GM12878 (cell line): ENCODE results near the gene USP5. TPM values are rescaled to one million over a fixed set of nuclear protein-coding genes. Genes with fewer than 3 reads are reported as not detected.

Source experiments
- ATAC-seq: fragments of 200-7000 bp; cut with Tn5 transposase; 3 replicates; pipeline ENCODE4 v1.9.1; 2020; ENCODE audit warnings: mild to moderate bottlenecking, moderate library complexity
- BruUV-seq: library from RNA; stranded (reverse); fragments of 400-500 nt; replicated peaks from 2 replicates; lab custom pipeline; 2021; lab: Mats Ljungman, UMichigan
- CTCF ChIA-PET: fragments of 300-600 bp; sonication (Branson Sonifier 250); formaldehyde crosslinking; extraction: SDS; loops from one replicate; lab custom pipeline; 2021; ENCODE audit warnings: inconsistent platforms; lab: Yijun Ruan, JAX
- POLR2A ChIA-PET: fragments of 350-600 bp; formaldehyde crosslinking; extraction: SDS; loops from one replicate; lab custom pipeline; 2021; ENCODE audit warnings: inconsistent platforms; lab: Charles Lee
- RAD21 ChIA-PET: fragments of 300-600 bp; sonication (Branson Sonifier 250); formaldehyde crosslinking; loops from one replicate; lab custom pipeline; 2023; ENCODE audit warnings: antibody characterized with exemption; ENCODE audit not compliant: unreplicated experiment; lab: Charles Lee
- SMC1A ChIA-PET: fragments of 300-600 bp; sonication (Branson Sonifier 250); formaldehyde crosslinking; loops from one replicate; lab custom pipeline; 2023; ENCODE audit not compliant: unreplicated experiment, uncharacterized antibody; lab: Charles Lee
- DNase-seq: peaks from one replicate; pipeline ENCODE4 v3.0.0-alpha.2; 2011; ENCODE audit warnings: low read depth, low spot score
- FAIRE-seq: peaks from 3 replicates; lab custom pipeline; 2011; peaks lifted over from hg19 to GRCh38; lab: Jason Lieb, UNC
- H2AFZ ChIP-seq: 2 replicates; pipeline ENCODE4 v1.6.0; 2011; ENCODE audit warnings: low read depth, low read length, control low read depth; ENCODE audit not compliant: control insufficient read depth
- H3K27ac ChIP-seq: 2 replicates; pipeline ENCODE4 v1.5.1; 2011; ENCODE audit warnings: control low read depth; ENCODE audit not compliant: control insufficient read depth, insufficient read depth
- H3K27me3 ChIP-seq, 2 experiments: replicated peaks in 1 of 2; 2 replicates each; pipeline versions ENCODE4 v1.6.0 to v1.6.1; 2011; ENCODE audit warnings: low read length in 1 of 2; ENCODE audit not compliant: control insufficient read depth in 2 of 2, insufficient read depth in 2 of 2
- H3K36me3 ChIP-seq, 2 experiments: 2 replicates each; pipeline ENCODE4 v1.5.1; 2011; ENCODE audit warnings: low read length in 1 of 2; ENCODE audit not compliant: control insufficient read depth in 2 of 2, insufficient read depth in 2 of 2
- H3K4me1 ChIP-seq: 2 replicates; pipeline ENCODE4 v1.6.1; 2011; ENCODE audit warnings: mild to moderate bottlenecking, low read length, moderate library complexity, mixed read lengths; ENCODE audit not compliant: control insufficient read depth, insufficient read depth
- H3K4me2 ChIP-seq: 2 replicates; pipeline ENCODE4 v1.6.0; 2011; ENCODE audit warnings: control low read depth; ENCODE audit not compliant: control insufficient read depth, insufficient read depth
- H3K4me3 ChIP-seq: fragments of 200-600 bp; sonication (generic); 2 replicates; pipeline ENCODE4 v1.5.1; 2016
- H3K79me2 ChIP-seq: 2 replicates; pipeline ENCODE4 v1.6.0; 2011; ENCODE audit warnings: low read length; ENCODE audit not compliant: control insufficient read depth, insufficient read depth
- H3K9ac ChIP-seq: 2 replicates; pipeline ENCODE4 v1.8.0; 2011; ENCODE audit warnings: low read length, control low read depth, mixed read lengths; ENCODE audit not compliant: control insufficient read depth, insufficient read depth
- H3K9me3 ChIP-seq: replicated peaks from 3 replicates; pipeline ENCODE4 v1.5.1; 2011; ENCODE audit warnings: mild to moderate bottlenecking, low read length; ENCODE audit not compliant: control insufficient read depth, insufficient read depth
- H4K20me1 ChIP-seq: 2 replicates; pipeline ENCODE4 v1.6.0; 2011; ENCODE audit not compliant: control insufficient read depth, insufficient read depth
- BCL11A ChIP-seq: IDR thresholded peaks from 2 replicates; pipeline ENCODE4 v1.6.1; 2011; ENCODE audit warnings: low read depth, low read length
- BHLHE40 ChIP-seq, 2 experiments: fragments of 450-650 bp in 1 of 2; IDR thresholded peaks; 2 replicates each; pipeline ENCODE4 v1.6.1; 2011 to 2017; ENCODE audit warnings: low read depth in 2 of 2, borderline replicate concordance in 1 of 2, improper control_type of control experiment in 1 of 2, low read length in 1 of 2, mild to moderate bottlenecking in 1 of 2
- CHD2 ChIP-seq: IDR thresholded peaks from 2 replicates; pipeline ENCODE4 v1.6.1; 2011; ENCODE audit warnings: low read depth, low read length, improper control_type of control experiment, borderline replicate concordance
- CHD4 ChIP-seq: fragments of 200-600 bp; sonication (generic); IDR thresholded peaks from 2 replicates; pipeline ENCODE4 v1.6.1; 2016; ENCODE audit warnings: mild to moderate bottlenecking
- HDGF ChIP-seq: fragments of 450-650 bp; IDR thresholded peaks from 2 replicates; pipeline ENCODE4 v1.6.1; 2016; ENCODE audit warnings: antibody characterized with exemption
- SIX5 ChIP-seq: IDR thresholded peaks from 2 replicates; pipeline ENCODE4 v1.6.1; 2011; ENCODE audit warnings: mild to moderate bottlenecking, low read depth, low read length, moderate library complexity; ENCODE audit not compliant: severe bottlenecking
- SMAD1 ChIP-seq: fragments of 450-650 bp; IDR thresholded peaks from 2 replicates; pipeline ENCODE4 v1.6.1; 2018; ENCODE audit warnings: mild to moderate bottlenecking, low read depth; ENCODE audit not compliant: partially characterized antibody
- SMAD5 ChIP-seq: IDR thresholded peaks from 2 replicates; pipeline ENCODE4 v1.6.1; 2016; ENCODE audit warnings: antibody characterized with exemption, low read depth
- TARDBP ChIP-seq: IDR thresholded peaks from 2 replicates; pipeline ENCODE4 v1.6.1; 2016; ENCODE audit warnings: borderline replicate concordance
- TCF3 ChIP-seq: IDR thresholded peaks from 2 replicates; pipeline ENCODE4 v1.6.1; 2012; ENCODE audit warnings: low read depth, mild to moderate bottlenecking, low read length, borderline replicate concordance; ENCODE audit not compliant: insufficient read depth
- WGBS: methylation state at CpG from one replicate; pipeline ENCODE4 v1.1.6; 2016; ENCODE audit warnings: low lambda C conversion rate; ENCODE audit not compliant: insufficient replicate concordance, insufficient coverage; ENCODE audit errors: missing lambda C conversion rate; 5-methylcytosine and 5-hydroxymethylcytosine counted together
- in situ Hi-C: fragments of 300-500 bp; cut with MboI; formaldehyde crosslinking; loops from 9 replicates; pipeline ENCODE4 v1.14.3; 2018; ENCODE audit warnings: mixed read lengths
- intact Hi-C: fragments of 100-400 bp; cut with micrococcal nuclease; formaldehyde crosslinking; loops from one replicate; pipeline ENCODE4 v1.14.2; 2022; ENCODE audit not compliant: unreplicated experiment
- polyA plus RNA-seq, 11 experiments: library from polyadenylated mRNA; depleted of rRNA in 4 of 11; unstranded in 6 of 11; stranded (reverse) in 5 of 11; fragments of >200 nt; fragmentation: Nextera tagmentation in 4 of 11; fragmentation: Illumina TruSeq in 1 of 11; extraction: Ambion mirVana in 4 of 11; extraction: Trizol in 1 of 11; gene quantifications; 1 replicate in 1 of 11; 2 replicates in 10 of 11; pipeline versions ENCODE4 v1.2.1 to v1.2.3, GENCODE V29; 2011 to 2016; ENCODE audit warnings: inconsistent platforms in 2 of 11, missing spikeins in 2 of 11, low read depth in 1 of 11
- total RNA-seq, 4 experiments: library from RNA; depleted of rRNA in 3 of 4; stranded (reverse); fragments of >200 nt in 3 of 4; fragmentation: Illumina TruSeq in 1 of 4; extraction: Trizol in 1 of 4; gene quantifications; 2 replicates each; pipeline versions ENCODE4 v1.2.1 to v1.2.3, GENCODE V29; 2013 to 2021
- TF ChIP-seq, protein P1 (sequence below): fragments of 450-650 bp; conservative IDR thresholded peaks from 2 replicates; pipeline ENCODE4 v1.6.1; 2017; ENCODE audit warnings: mild to moderate bottlenecking, moderate library complexity
- TF ChIP-seq, protein P2 (sequence below): fragments of 450-650 bp; IDR thresholded peaks from 2 replicates; pipeline ENCODE4 v1.6.1; 2018; ENCODE audit warnings: mild to moderate bottlenecking, low read depth, moderate library complexity; ENCODE audit not compliant: partially characterized antibody

Gene USP5
- total and polyA plus RNA-seq, 10 of the 15 experiments (the other 5 are each of a cell fraction or from before 2014, with no cell fraction given), result 2.5 to 124 (median 74.6) TPM

DNA sequence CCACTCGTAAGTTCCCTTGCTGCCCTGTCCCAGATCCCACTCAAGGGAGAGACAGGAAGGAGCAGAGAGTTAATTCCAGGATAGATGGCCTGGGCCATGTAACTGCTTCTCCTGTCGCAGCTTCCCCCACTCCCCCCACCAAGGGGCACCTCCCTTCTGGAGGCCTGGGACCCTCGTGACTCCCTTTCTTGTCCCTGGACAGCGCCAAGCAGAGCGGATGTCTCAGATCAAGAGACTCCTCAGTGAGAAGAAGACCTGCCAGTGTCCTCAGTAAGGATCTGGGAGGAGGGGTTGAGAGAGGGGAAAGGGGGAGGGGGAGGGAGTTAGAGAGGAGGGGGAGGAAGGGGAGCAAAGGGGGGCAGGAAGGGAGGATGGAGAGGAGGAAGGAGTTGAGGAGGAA is 33.3 kb upstream of the USP5 start:
- Histone ChIP-seq H3K4me1 (no peaks in the 10 kb centered on the region; the same call in 1 of the 2 replicates), H3K27me3 (peaks cover 5 to 17% of the 10 kb centered on the region in 2 experiments), H4K20me1 (no peaks in the 10 kb centered on the region), H3K4me2 (no peak overlapping the region), H3K27ac (no peak overlapping the region), H3K9ac (no peak overlapping the region), H3K36me3 (no peaks in the 10 kb centered on the region), H3K79me2 (no peaks in the 10 kb centered on the region), H2AFZ (no peak overlapping the region)
- in situ Hi-C loops, result no loop called here
- intact Hi-C loops, result no loop called here
- WGBS, result 79% methylated on average over 5 of the region's 5 CpGs
- BruUV-seq, result no TSS peak
- ChIA-PET POLR2A (interaction anchor here (0.6 kb wide), 1 partner anchor 10 kb away, joined by 4 read pairs; no protein-coding TSS in a partner anchor), RAD21 (no interaction called here)
- FAIRE-seq, result no peak
- TF ChIP-seq TCF3 (no peak), CHD2 (no peak), HDGF (no peak), SMAD5 (no peak), SMAD1 (no peak), CHD4 (no peak), SIX5 (no peak), BCL11A (no peak), TARDBP (no peak), BHLHE40 (IDR thresholded peaks at IDR 0.05; ENCODE audit: borderline replicate concordance in 1 of 2, low read depth in 2 of 2, low read length in 1 of 2) (no peak)
- TF ChIP-seq, protein P1, sequence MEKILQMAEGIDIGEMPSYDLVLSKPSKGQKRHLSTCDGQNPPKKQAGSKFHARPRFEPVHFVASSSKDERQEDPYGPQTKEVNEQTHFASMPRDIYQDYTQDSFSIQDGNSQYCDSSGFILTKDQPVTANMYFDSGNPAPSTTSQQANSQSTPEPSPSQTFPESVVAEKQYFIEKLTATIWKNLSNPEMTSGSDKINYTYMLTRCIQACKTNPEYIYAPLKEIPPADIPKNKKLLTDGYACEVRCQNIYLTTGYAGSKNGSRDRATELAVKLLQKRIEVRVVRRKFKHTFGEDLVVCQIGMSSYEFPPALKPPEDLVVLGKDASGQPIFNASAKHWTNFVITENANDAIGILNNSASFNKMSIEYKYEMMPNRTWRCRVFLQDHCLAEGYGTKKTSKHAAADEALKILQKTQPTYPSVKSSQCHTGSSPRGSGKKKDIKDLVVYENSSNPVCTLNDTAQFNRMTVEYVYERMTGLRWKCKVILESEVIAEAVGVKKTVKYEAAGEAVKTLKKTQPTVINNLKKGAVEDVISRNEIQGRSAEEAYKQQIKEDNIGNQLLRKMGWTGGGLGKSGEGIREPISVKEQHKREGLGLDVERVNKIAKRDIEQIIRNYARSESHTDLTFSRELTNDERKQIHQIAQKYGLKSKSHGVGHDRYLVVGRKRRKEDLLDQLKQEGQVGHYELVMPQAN, result no peak
- TF ChIP-seq, protein P2, sequence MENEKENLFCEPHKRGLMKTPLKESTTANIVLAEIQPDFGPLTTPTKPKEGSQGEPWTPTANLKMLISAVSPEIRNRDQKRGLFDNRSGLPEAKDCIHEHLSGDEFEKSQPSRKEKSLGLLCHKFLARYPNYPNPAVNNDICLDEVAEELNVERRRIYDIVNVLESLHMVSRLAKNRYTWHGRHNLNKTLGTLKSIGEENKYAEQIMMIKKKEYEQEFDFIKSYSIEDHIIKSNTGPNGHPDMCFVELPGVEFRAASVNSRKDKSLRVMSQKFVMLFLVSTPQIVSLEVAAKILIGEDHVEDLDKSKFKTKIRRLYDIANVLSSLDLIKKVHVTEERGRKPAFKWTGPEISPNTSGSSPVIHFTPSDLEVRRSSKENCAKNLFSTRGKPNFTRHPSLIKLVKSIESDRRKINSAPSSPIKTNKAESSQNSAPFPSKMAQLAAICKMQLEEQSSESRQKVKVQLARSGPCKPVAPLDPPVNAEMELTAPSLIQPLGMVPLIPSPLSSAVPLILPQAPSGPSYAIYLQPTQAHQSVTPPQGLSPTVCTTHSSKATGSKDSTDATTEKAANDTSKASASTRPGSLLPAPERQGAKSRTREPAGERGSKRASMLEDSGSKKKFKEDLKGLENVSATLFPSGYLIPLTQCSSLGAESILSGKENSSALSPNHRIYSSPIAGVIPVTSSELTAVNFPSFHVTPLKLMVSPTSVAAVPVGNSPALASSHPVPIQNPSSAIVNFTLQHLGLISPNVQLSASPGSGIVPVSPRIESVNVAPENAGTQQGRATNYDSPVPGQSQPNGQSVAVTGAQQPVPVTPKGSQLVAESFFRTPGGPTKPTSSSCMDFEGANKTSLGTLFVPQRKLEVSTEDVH, result no peak
- TF ChIP-seq, all 136 proteins: peak for 0
- no peak for DNase-seq
- Histone ChIP-seq H3K9me3 (no peaks in the 10 kb centered on the region), H3K4me3 (no peak overlapping the region)
- ChIA-PET SMC1A (no interaction called here), CTCF (interaction anchor here (1.0 to 1.1 kb wide), 2 partner anchors 16 to 65 kb away, joined by 3 to 5 read pairs; partner anchors contain the start of gene MLF2)
- no peak for ATAC-seq
